ENCODE measurements around the gene AMFR. TPM values are rescaled to one million over a fixed set of nuclear protein-coding genes. Genes with fewer than 3 reads are reported as not detected.
A peak's percentile ranks its signal among the peaks of the same experiment; 100 is the strongest.

Gene AMFR
- polyA plus RNA-seq, 4 donors: 55.9 to 75.1 (median 64.8) TPM

- Histone ChIP-seq H3K9me3 (ENCODE audit: control insufficient read depth in 2 of 2, insufficient read depth in 1 of 2, low read depth in 1 of 2, low read length in 1 of 2) (no peaks in the 10 kb centered on the region), H3K27ac (ENCODE audit: low read depth in 1 of 3, low read length in 2 of 3) (no peak overlapping the region), H3K27me3 (ENCODE audit: control insufficient read depth in 3 of 3, insufficient read depth in 3 of 3, low read length in 3 of 3) (no peaks in the 10 kb centered on the region), H3K4me3 (ENCODE audit: low read depth in 1 of 3, low read length in 3 of 3) (no peak overlapping the region), H3K4me1 (ENCODE audit: control insufficient read depth in 3 of 3, insufficient read depth in 2 of 3, low read depth in 1 of 3, low read length in 2 of 3) (peaks cover 0 to under 1% (median 0%) of the 10 kb centered on the region in 3 donors), H3K36me3 (ENCODE audit: control insufficient read depth in 3 of 3, insufficient read depth in 2 of 3, low read depth in 1 of 3, low read length in 3 of 3) (peaks cover 7 to 61% (median 13%) of the 10 kb centered on the region in 3 donors)
- no peak for DNase-seq
- FAIRE-seq: no peak
- WGBS, 3 donors: 93 to 96% (median 94%) methylated on average over 17 of the region's 17 CpGs
Measured at GRCh38 chr16:56362706-56363105, 62.6 kb downstream of the AMFR start.

- Histone ChIP-seq H3K36me3 (ENCODE audit: control insufficient read depth in 3 of 3, insufficient read depth in 2 of 3, low read depth in 1 of 3, low read length in 3 of 3) (peaks cover 4 to 57% (median 13%) of the 10 kb centered on the region in 3 donors), H3K4me1 (ENCODE audit: control insufficient read depth in 3 of 3, insufficient read depth in 2 of 3, low read depth in 1 of 3, low read length in 2 of 3) (peaks cover 0 to 6% (median 0%) of the 10 kb centered on the region in 3 donors), H3K27ac (ENCODE audit: low read depth in 1 of 3, low read length in 2 of 3) (no peak overlapping the region), H3K4me3 (ENCODE audit: low read depth in 1 of 3, low read length in 3 of 3) (no peak overlapping the region), H3K27me3 (ENCODE audit: control insufficient read depth in 3 of 3, insufficient read depth in 3 of 3, low read length in 3 of 3) (no peaks in the 10 kb centered on the region), H3K9me3 (ENCODE audit: control insufficient read depth in 2 of 2, insufficient read depth in 1 of 2, low read depth in 1 of 2, low read length in 1 of 2) (no peaks in the 10 kb centered on the region)
- DNase-seq (no peak), FAIRE-seq (no peak)
- 64 to 75% (median 73%) methylated on average over 15 of the region's 15 CpGs for WGBS, 3 donors
Measured at GRCh38 chr16:56362057-56362655, 63.2 kb downstream of the AMFR start.

DNA sequence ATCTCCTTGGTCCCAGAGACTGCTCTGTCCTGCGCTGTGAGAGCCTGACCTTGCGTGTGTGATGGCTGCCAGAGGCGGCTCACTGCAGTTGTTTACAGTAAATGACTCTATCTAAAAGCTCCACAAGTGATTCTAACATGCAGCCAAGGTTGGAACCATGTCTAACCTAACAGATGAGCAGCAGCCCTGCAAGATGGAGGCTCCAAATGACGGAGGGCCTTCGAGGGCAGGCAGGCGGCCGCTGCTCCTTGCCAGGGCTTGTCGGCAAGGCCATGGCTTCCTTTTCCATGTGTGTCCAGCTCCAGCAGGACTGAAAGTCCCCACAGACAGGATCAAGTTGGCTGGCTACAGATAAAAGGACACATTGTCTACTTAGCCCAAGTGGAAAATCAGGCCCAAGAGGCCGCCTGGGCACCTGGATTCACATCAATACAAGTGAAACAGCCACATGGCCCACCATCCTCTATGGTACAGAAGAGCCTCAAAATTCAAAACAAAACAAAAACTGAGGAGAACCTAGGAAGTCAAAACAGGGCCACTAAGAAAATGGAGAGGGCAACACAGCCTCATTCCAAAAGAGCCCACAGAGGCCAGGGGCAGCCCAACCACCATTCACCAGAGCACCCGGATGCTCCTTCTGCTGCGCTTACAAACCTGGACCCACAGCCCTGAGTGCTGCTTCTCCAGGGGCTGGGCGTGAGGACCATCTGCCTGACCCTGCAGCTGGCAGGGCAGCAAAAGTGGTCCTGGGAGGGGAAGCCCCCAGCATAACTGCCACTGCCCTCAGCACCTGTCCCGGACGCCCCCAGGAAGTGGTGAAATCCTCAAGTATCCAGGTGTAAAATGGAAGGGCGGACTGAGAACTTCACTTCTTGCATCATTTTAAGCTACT lies 65.0 kb downstream of the AMFR start:
- Histone ChIP-seq H3K27ac (ENCODE audit: low read depth in 1 of 3, low read length in 2 of 3) (no peak overlapping the region), H3K9me3 (ENCODE audit: control insufficient read depth in 2 of 2, insufficient read depth in 1 of 2, low read depth in 1 of 2, low read length in 1 of 2) (no peaks in the 10 kb centered on the region), H3K27me3 (ENCODE audit: control insufficient read depth in 3 of 3, insufficient read depth in 3 of 3, low read length in 3 of 3) (no peaks in the 10 kb centered on the region), H3K4me1 (ENCODE audit: control insufficient read depth in 3 of 3, insufficient read depth in 2 of 3, low read depth in 1 of 3, low read length in 2 of 3) (peaks cover 0 to 14% (median 2%) of the 10 kb centered on the region in 3 donors), H3K36me3 (ENCODE audit: control insufficient read depth in 3 of 3, insufficient read depth in 2 of 3, low read depth in 1 of 3, low read length in 3 of 3) (peaks cover 1 to 43% (median 7%) of the 10 kb centered on the region in 3 donors), H3K4me3 (ENCODE audit: low read depth in 1 of 3, low read length in 3 of 3) (no peak overlapping the region)
- FAIRE-seq (no peak), DNase-seq (no peak)
- WGBS, 3 donors: 87 to 96% (median 92%) methylated on average over 15 of the region's 15 CpGs

GRCh38 chr16:56357765-56358322 lies 67.5 kb downstream of the AMFR start:
- Histone ChIP-seq H3K36me3 (ENCODE audit: control insufficient read depth in 3 of 3, insufficient read depth in 2 of 3, low read depth in 1 of 3, low read length in 3 of 3) (peaks cover 0 to 20% (median 0%) of the 10 kb centered on the region in 3 donors), H3K27ac (ENCODE audit: low read depth in 1 of 3, low read length in 2 of 3) (peak overlapping the region in 1 of 3 donors; percentile 20)

DNA sequence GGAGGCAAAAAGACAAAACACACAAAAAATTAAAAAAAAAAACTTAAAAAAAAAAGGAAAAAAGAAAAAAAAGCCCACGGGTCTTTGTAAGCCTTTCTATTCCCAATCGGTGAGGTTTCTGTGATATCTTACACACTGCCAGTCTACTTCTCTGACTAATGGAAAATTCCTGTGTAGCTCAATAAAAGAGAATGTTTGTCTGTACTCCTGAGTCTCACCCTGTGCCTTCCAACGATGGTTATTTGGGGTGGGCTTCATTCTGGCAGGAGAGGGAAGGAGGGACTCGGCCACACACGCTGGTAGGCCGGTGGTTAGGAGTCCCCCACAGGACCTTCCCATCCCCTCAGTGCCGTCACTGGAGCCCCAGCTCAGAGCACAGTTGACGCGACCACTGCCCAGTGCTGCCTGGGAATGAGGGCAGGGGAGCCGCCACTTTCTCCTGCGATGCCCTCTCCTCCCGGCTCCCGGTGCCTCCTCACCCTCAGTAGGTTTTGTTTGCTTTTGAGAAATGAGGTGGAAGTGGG lies 68.0 kb downstream of the AMFR start:
- no peak for FAIRE-seq

More at GRCh38 chr16:56357765-56358322, 67.5 kb downstream of the AMFR start:
- H3K27me3 ChIP-seq (ENCODE audit: control insufficient read depth in 3 of 3, insufficient read depth in 3 of 3, low read length in 3 of 3): no peaks in the 10 kb centered on the region
- FAIRE-seq (no peak), DNase-seq (peak in 1 of 2 donors; percentile 18)
- 70 to 85% (median 80%) methylated on average over 11 to 13 of the region's 13 CpGs for WGBS, 3 donors
- H3K4me3 ChIP-seq (ENCODE audit: low read depth in 1 of 3, low read length in 3 of 3): no peak overlapping the region
- H3K4me1 ChIP-seq (ENCODE audit: control insufficient read depth in 3 of 3, insufficient read depth in 2 of 3, low read depth in 1 of 3, low read length in 2 of 3): peaks cover 0 to 14% (median 2%) of the 10 kb centered on the region in 3 donors
- no peaks in the 10 kb centered on the region for H3K9me3 ChIP-seq (ENCODE audit: control insufficient read depth in 2 of 2, insufficient read depth in 1 of 2, low read depth in 1 of 2, low read length in 1 of 2)

GRCh38 chr16:56356276-56357240 lies 68.8 kb downstream of the AMFR start:
- FAIRE-seq: no peak
- peaks cover 0 to 14% (median 2%) of the 10 kb centered on the region in 3 donors for H3K4me1 ChIP-seq (ENCODE audit: control insufficient read depth in 3 of 3, insufficient read depth in 2 of 3, low read depth in 1 of 3, low read length in 2 of 3)
- no peaks in the 10 kb centered on the region for H3K9me3 ChIP-seq (ENCODE audit: control insufficient read depth in 2 of 2, insufficient read depth in 1 of 2, low read depth in 1 of 2, low read length in 1 of 2)
- peak overlapping the region in 2 of 3 donors; percentile 9 to 40 for H3K27ac ChIP-seq (ENCODE audit: low read depth in 1 of 3, low read length in 2 of 3)
- H3K36me3 ChIP-seq (ENCODE audit: control insufficient read depth in 3 of 3, insufficient read depth in 2 of 3, low read depth in 1 of 3, low read length in 3 of 3): peaks cover 0 to 8% (median 0%) of the 10 kb centered on the region in 3 donors
- peak; percentile 70 to 85 for DNase-seq
- peak overlapping the region in 2 of 3 donors; percentile 53 to 54 for H3K4me3 ChIP-seq (ENCODE audit: low read depth in 1 of 3, low read length in 3 of 3)
- no peaks in the 10 kb centered on the region for H3K27me3 ChIP-seq (ENCODE audit: control insufficient read depth in 3 of 3, insufficient read depth in 3 of 3, low read length in 3 of 3)
- WGBS, 3 donors: 1 to 2% (median 1%) methylated on average over 33 of the region's 33 CpGs

More for the DNA sequence above, 68.0 kb downstream of the AMFR start:
- H3K27me3 ChIP-seq (ENCODE audit: control insufficient read depth in 3 of 3, insufficient read depth in 3 of 3, low read length in 3 of 3): no peaks in the 10 kb centered on the region
- H3K9me3 ChIP-seq (ENCODE audit: control insufficient read depth in 2 of 2, insufficient read depth in 1 of 2, low read depth in 1 of 2, low read length in 1 of 2): no peaks in the 10 kb centered on the region
- H3K36me3 ChIP-seq (ENCODE audit: control insufficient read depth in 3 of 3, insufficient read depth in 2 of 3, low read depth in 1 of 3, low read length in 3 of 3): peaks cover 0 to 15% (median 0%) of the 10 kb centered on the region in 3 donors
- peaks cover 0 to 14% (median 2%) of the 10 kb centered on the region in 3 donors for H3K4me1 ChIP-seq (ENCODE audit: control insufficient read depth in 3 of 3, insufficient read depth in 2 of 3, low read depth in 1 of 3, low read length in 2 of 3)
- H3K4me3 ChIP-seq (ENCODE audit: low read depth in 1 of 3, low read length in 3 of 3): peak overlapping the region in 2 of 3 donors; percentile 53 to 54
- peak; percentile 31 to 38 for DNase-seq
- WGBS, 3 donors: 52 to 58% (median 54%) methylated on average over 13 of the region's 13 CpGs
- peak overlapping the region in 2 of 3 donors; percentile 9 to 20 for H3K27ac ChIP-seq (ENCODE audit: low read depth in 1 of 3, low read length in 2 of 3)

- H3K27ac ChIP-seq (ENCODE audit: low read depth in 1 of 3, low read length in 2 of 3): no peak overlapping the region
- H3K4me3 ChIP-seq (ENCODE audit: low read depth in 1 of 3, low read length in 3 of 3): peak overlapping the region in 1 of 3 donors; percentile 54
- FAIRE-seq: no peak
- H3K27me3 ChIP-seq (ENCODE audit: control insufficient read depth in 3 of 3, insufficient read depth in 3 of 3, low read length in 3 of 3): no peaks in the 10 kb centered on the region
- H3K9me3 ChIP-seq (ENCODE audit: control insufficient read depth in 2 of 2, insufficient read depth in 1 of 2, low read depth in 1 of 2, low read length in 1 of 2): no peaks in the 10 kb centered on the region
- 63 to 66% (median 64%) methylated on average over 14 of the region's 14 CpGs for WGBS, 3 donors
- peaks cover 0 to 14% (median 2%) of the 10 kb centered on the region in 3 donors for H3K4me1 ChIP-seq (ENCODE audit: control insufficient read depth in 3 of 3, insufficient read depth in 2 of 3, low read depth in 1 of 3, low read length in 2 of 3)
- peaks cover 0 to 8% (median 0%) of the 10 kb centered on the region in 3 donors for H3K36me3 ChIP-seq (ENCODE audit: control insufficient read depth in 3 of 3, insufficient read depth in 2 of 3, low read depth in 1 of 3, low read length in 3 of 3)
- DNase-seq: no peak
Measured at GRCh38 chr16:56355786-56356275, 69.5 kb downstream of the AMFR start.
